ENCODE measurements around the gene RPL29.

- TF ChIP-seq CTCF (IDR thresholded peaks at IDR 0.05; ENCODE audit: low read length) = no peak
- TF ChIP-seq EZH2 (IDR thresholded peaks at IDR 0.05; ENCODE audit: borderline replicate concordance, low read length) = no peak
Observed at GRCh38 chr3:51985063-51985462, 10.6 kb downstream of the RPL29 start.
